MM.1S (cell line): Measurements from ENCODE around the gene ERC2.

Experiments used
- DNase-seq: peaks from one replicate; pipeline ENCODE4 v3.0.0-alpha.2; 2015
- H2AFZ ChIP-seq: fragments of 300-600 bp; sonication (generic); 2 replicates; pipeline ENCODE4 v1.6.0; 2016; ENCODE audit warnings: antibody characterized with exemption, low read length
- H3F3A ChIP-seq: fragments of 300-600 bp; sonication (generic); 2 replicates; pipeline ENCODE4 v1.6.1; 2016; ENCODE audit warnings: mild to moderate bottlenecking, antibody characterized with exemption, low read length, moderate library complexity, mixed read lengths; ENCODE audit not compliant: insufficient read depth
- H3K27ac ChIP-seq: fragments of 300-600 bp; sonication (generic); 2 replicates; pipeline ENCODE4 v1.5.1; 2016; ENCODE audit warnings: mild to moderate bottlenecking, low read length
- H3K27me3 ChIP-seq: fragments of 300-600 bp; sonication (generic); replicated peaks from 2 replicates; pipeline ENCODE4 v1.6.0; 2016; ENCODE audit warnings: low read length; ENCODE audit not compliant: insufficient read depth
- H3K36me3 ChIP-seq: fragments of 300-600 bp; sonication (generic); replicated peaks from 2 replicates; pipeline ENCODE4 v1.6.1; 2016; ENCODE audit warnings: mild to moderate bottlenecking, low read length, mixed read lengths; ENCODE audit not compliant: insufficient read depth
- H3K4me1 ChIP-seq: fragments of 300-600 bp; sonication (generic); 2 replicates; pipeline ENCODE4 v1.6.1; 2016; ENCODE audit warnings: low read length, mixed read lengths
- H3K4me2 ChIP-seq: fragments of 300-600 bp; sonication (generic); 2 replicates; pipeline ENCODE4 v1.6.0; 2016; ENCODE audit warnings: low read depth, low read length
- H3K4me3 ChIP-seq: fragments of 300-600 bp; sonication (generic); 2 replicates; pipeline ENCODE4 v1.5.1; 2016; ENCODE audit warnings: low read length, mixed read lengths
- H3K79me2 ChIP-seq: fragments of 300-600 bp; sonication (generic); 2 replicates; pipeline ENCODE4 v1.6.1; 2016; ENCODE audit warnings: mixed run types, low read length, mixed read lengths
- H3K9ac ChIP-seq: fragments of 300-600 bp; sonication (generic); 2 replicates; pipeline ENCODE4 v1.6.1; 2016; ENCODE audit warnings: low read length, mixed read lengths
- H3K9me2 ChIP-seq: fragments of 300-600 bp; sonication (generic); replicated peaks from 2 replicates; pipeline ENCODE4 v1.6.1; 2016; ENCODE audit warnings: mild to moderate bottlenecking, low read length, mixed read lengths; ENCODE audit not compliant: insufficient read depth
- H3K9me3 ChIP-seq: fragments of 300-600 bp; sonication (generic); replicated peaks from 2 replicates; pipeline ENCODE4 v1.6.1; 2016; ENCODE audit warnings: mild to moderate bottlenecking, low read length, mixed read lengths; ENCODE audit not compliant: insufficient read depth
- H4K20me1 ChIP-seq: fragments of 300-600 bp; sonication (generic); 2 replicates; pipeline ENCODE4 v1.6.1; 2016; ENCODE audit warnings: mild to moderate bottlenecking, low read length, moderate library complexity, mixed read lengths; ENCODE audit not compliant: insufficient read depth
- CTCF ChIP-seq: fragments of 300-600 bp; sonication (generic); IDR thresholded peaks from 2 replicates; pipeline ENCODE4 v1.5.1; 2016; ENCODE audit warnings: antibody characterized with exemption, low read length, mixed read lengths
- EZH2 ChIP-seq: fragments of 300-600 bp; sonication (generic); optimal IDR thresholded peaks from 2 replicates; pipeline ENCODE3; 2017; ENCODE audit warnings: low read depth, mild to moderate bottlenecking, antibody characterized with exemption, low read length, mixed read lengths
- EZH2phosphoT487 ChIP-seq: fragments of 300-600 bp; sonication (generic); IDR thresholded peaks from 2 replicates; pipeline ENCODE4 v1.6.1; 2018; ENCODE audit warnings: antibody characterized with exemption, low read length

Gene ERC2

GRCh38 chr3:56042326-56042951, 425.8 kb downstream of the ERC2 start:
- peak; percentile 27 for TF ChIP-seq CTCF
- TF ChIP-seq EZH2phosphoT487: no peak
- TF ChIP-seq EZH2: no peak
- no peak overlapping the region for H3K4me3 ChIP-seq
- DNase-seq: peak; percentile 21

GRCh38 chr3:56025326-56025725, 442.9 kb downstream of the ERC2 start:
- H3K27ac ChIP-seq: no peak overlapping the region
- H2AFZ ChIP-seq: no peak overlapping the region
- H3K9ac ChIP-seq: no peak overlapping the region
- DNase-seq: no peak
- no peaks in the 10 kb centered on the region for H3K27me3 ChIP-seq
- no peak overlapping the region for H3K4me3 ChIP-seq
- no peaks in the 10 kb centered on the region for H3K9me3 ChIP-seq
- no peaks in the 10 kb centered on the region for H3F3A ChIP-seq
- H3K9me2 ChIP-seq: no peaks in the 10 kb centered on the region
- H3K36me3 ChIP-seq: no peaks in the 10 kb centered on the region
- H3K4me2 ChIP-seq: no peak overlapping the region
- no peaks in the 10 kb centered on the region for H3K4me1 ChIP-seq
- H4K20me1 ChIP-seq: no peaks in the 10 kb centered on the region
- TF ChIP-seq EZH2phosphoT487 (no peak), CTCF (no peak), EZH2 (no peak)
- no peaks in the 10 kb centered on the region for H3K79me2 ChIP-seq

More at GRCh38 chr3:56042326-56042951, 425.8 kb downstream of the ERC2 start:
- H2AFZ ChIP-seq: no peak overlapping the region
- no peaks in the 10 kb centered on the region for H3K9me3 ChIP-seq
- H3K27me3 ChIP-seq: no peaks in the 10 kb centered on the region
- no peak overlapping the region for H3K4me2 ChIP-seq
- H3K79me2 ChIP-seq: no peaks in the 10 kb centered on the region
- no peaks in the 10 kb centered on the region for H3K4me1 ChIP-seq
- H3F3A ChIP-seq: no peaks in the 10 kb centered on the region
- H3K9ac ChIP-seq: no peak overlapping the region
- H3K9me2 ChIP-seq: no peaks in the 10 kb centered on the region
- H3K36me3 ChIP-seq: no peaks in the 10 kb centered on the region
- no peaks in the 10 kb centered on the region for H4K20me1 ChIP-seq
- H3K27ac ChIP-seq: no peak overlapping the region

GRCh38 chr3:56023546-56023945, 444.7 kb downstream of the ERC2 start:
- Histone ChIP-seq H3K4me1 (no peaks in the 10 kb centered on the region), H3F3A (no peaks in the 10 kb centered on the region), H3K4me3 (no peak overlapping the region), H2AFZ (no peak overlapping the region), H3K9me2 (no peaks in the 10 kb centered on the region), H3K4me2 (no peak overlapping the region), H3K36me3 (no peaks in the 10 kb centered on the region), H4K20me1 (no peaks in the 10 kb centered on the region), H3K27ac (no peak overlapping the region), H3K79me2 (no peaks in the 10 kb centered on the region), H3K27me3 (no peaks in the 10 kb centered on the region), H3K9me3 (no peaks in the 10 kb centered on the region), H3K9ac (no peak overlapping the region)
- TF ChIP-seq EZH2phosphoT487: no peak
- no peak for TF ChIP-seq EZH2
- no peak for TF ChIP-seq CTCF
- DNase-seq: no peak
